Transverse colon (tissue), 4 donors: Measurements from ENCODE around the gene CCDC197. TPM values are rescaled to one million over a fixed set of nuclear protein-coding genes. Genes with fewer than 3 reads are reported as not detected.
A peak's percentile ranks its signal among the peaks of the same experiment; 100 is the strongest.

ENCODE experiments used
- DNase-seq: peaks from one replicate; pipeline ENCODE4 v3.0.0-alpha.2; 2019
- H3K27ac ChIP-seq, 4 donors: fragments of 200-600 bp; sonication (generic); 2 replicates each; pipeline ENCODE4 v1.5.1; 2016 to 2018; ENCODE audit warnings: inconsistent platforms in 4 of 4
- H3K27me3 ChIP-seq: fragments of 200-600 bp; sonication (generic); 2 replicates; pipeline ENCODE4 v1.5.1; 2017; ENCODE audit warnings: inconsistent platforms
- H3K36me3 ChIP-seq, 4 donors: fragments of 200-600 bp; sonication (generic); 2 replicates each; pipeline ENCODE4 v1.5.1; 2017 to 2019; ENCODE audit warnings: inconsistent platforms in 4 of 4
- H3K4me1 ChIP-seq, 4 donors: fragments of 200-600 bp; sonication (generic); 2 replicates each; pipeline ENCODE4 v1.5.1; 2017 to 2020; ENCODE audit warnings: inconsistent platforms in 4 of 4
- H3K4me3 ChIP-seq, 4 donors: fragments of 200-600 bp; sonication (generic); 1 replicate in 1 of 4; 2 replicates in 3 of 4; pipeline versions ENCODE4 v1.5.1 to v1.6.1; 2017 to 2019; ENCODE audit warnings: inconsistent platforms in 4 of 4
- H3K9me3 ChIP-seq, 2 donors: fragments of 200-600 bp; sonication (generic); 2 replicates each; pipeline ENCODE4 v1.5.1; 2017 to 2019; ENCODE audit warnings: inconsistent platforms in 2 of 2
- CTCF ChIP-seq, 5 experiments: fragments of 200-600 bp in 3 of 5; fragments of 450-650 bp in 2 of 5; sonication (generic) in 3 of 5; IDR thresholded peaks; 1 replicate in 2 of 5; 2 replicates in 3 of 5; pipeline ENCODE4 v1.5.1; 2016 to 2017; ENCODE audit warnings: antibody characterized with exemption in 5 of 5, inconsistent platforms in 3 of 5, mild to moderate bottlenecking in 2 of 5, moderate library complexity in 1 of 5
- EP300 ChIP-seq: sonication (generic); formaldehyde crosslinking; IDR thresholded peaks from one replicate; pipeline ENCODE4 v1.6.1; 2017; ENCODE audit warnings: antibody characterized with exemption, low read depth
- POLR2A ChIP-seq: fragments of 450-650 bp; IDR thresholded peaks from one replicate; pipeline ENCODE4 v1.6.1; 2016; ENCODE audit warnings: antibody characterized with exemption, mild to moderate bottlenecking, moderate library complexity
- POLR2AphosphoS5 ChIP-seq, 3 donors: sonication (generic); formaldehyde crosslinking; IDR thresholded peaks; one replicate each; pipeline ENCODE4 v1.6.1; 2016; ENCODE audit warnings: antibody characterized with exemption in 3 of 3
- WGBS, 2 donors: methylation state at CpG; one replicate each; pipeline ENCODE4 v1.1.5; 2018; ENCODE audit warnings: low coverage in 1 of 2; 5-methylcytosine and 5-hydroxymethylcytosine counted together
- in situ Hi-C, 4 donors: fragments of 200-750 bp; cut with MboI; loops; one replicate each; pipeline versions ENCODE4 v1.15.0 to v1.15.1; 2017; ENCODE audit warnings: low sequenced_read_pairs in 3 of 4, low pct_ligation_motif_present in 1 of 4, low pct_unique_long_range_greater_than_20kb in 1 of 4
- intact Hi-C: fragments of 100-400 bp; cut with DNase I; formaldehyde crosslinking; loops from one replicate; pipeline ENCODE4 v1.15.1; 2023; ENCODE audit warnings: low total_unique reads
- total RNA-seq, 4 donors: library from RNA; depleted of rRNA; stranded (reverse); fragments of >200 nt; gene quantifications; one replicate each; pipeline ENCODE4 v1.1.0, GENCODE V29; 2016

The CCDC197 gene
- total RNA-seq, 4 donors from 2014 or later: not detected

GRCh38 chr14:93957333-93957710 is 39.8 kb upstream of the CCDC197 start:
- Histone ChIP-seq H3K27ac (peak overlapping the region; percentile 70 to 87 (median 73)), H3K9me3 (no peaks in the 10 kb centered on the region), H3K4me3 (no peak overlapping the region), H3K4me1 (peaks cover 4 to 55% (median 34%) of the 10 kb centered on the region in 4 donors), H3K27me3 (no peaks in the 10 kb centered on the region), H3K36me3 (no peaks in the 10 kb centered on the region)
- TF ChIP-seq POLR2A (no peak), POLR2AphosphoS5 (IDR thresholded peaks at IDR 0.05) (no peak)
- in situ Hi-C loops (no loop called here), intact Hi-C loops (no loop called here)
- DNase-seq: no peak
- 78% methylated on average over 7 of the region's 7 CpGs; no CpG with 5 or more reads in 1 of the 2 donors for WGBS, 2 donors

- Histone ChIP-seq H3K4me3 (no peak overlapping the region), H3K27me3 (no peaks in the 10 kb centered on the region), H3K4me1 (peaks cover 4 to 55% (median 34%) of the 10 kb centered on the region in 4 donors), H3K9me3 (no peaks in the 10 kb centered on the region), H3K27ac (peak overlapping the region; percentile 70 to 87 (median 73)), H3K36me3 (no peaks in the 10 kb centered on the region)
- WGBS, 2 donors: 87% methylated on average over 15 of the region's 16 CpGs; no CpG with 5 or more reads in 1 of the 2 donors
- TF ChIP-seq POLR2A (no peak), POLR2AphosphoS5 (IDR thresholded peaks at IDR 0.05) (no peak), CTCF (IDR thresholded peaks at IDR 0.05) (no peak), EP300 (no peak)
- no peak for DNase-seq
- in situ Hi-C loops: no loop called here
- intact Hi-C loops: no loop called here
Observed at GRCh38 chr14:93957751-93958566, 39.1 kb upstream of the CCDC197 start.

- H3K4me1 ChIP-seq: peaks cover 4 to 60% (median 38%) of the 10 kb centered on the region in 4 donors
- in situ Hi-C loops: no loop called here
Observed at GRCh38 chr14:93958567-93959238, 38.4 kb upstream of the CCDC197 start.

GRCh38 chr14:93959239-93960107 is 37.6 kb upstream of the CCDC197 start:
- Histone ChIP-seq H3K27me3 (no peaks in the 10 kb centered on the region), H3K4me3 (no peak overlapping the region), H3K4me1 (peaks cover 4 to 56% (median 44%) of the 10 kb centered on the region in 4 donors), H3K36me3 (no peaks in the 10 kb centered on the region), H3K27ac (peak overlapping the region; percentile 70 to 87 (median 73)), H3K9me3 (no peaks in the 10 kb centered on the region)
- intact Hi-C loops: no loop called here
- DNase-seq: peak; percentile 84
- in situ Hi-C loops: no loop called here
- 50 to 59% methylated on average over 6 to 23 of the region's 23 CpGs for WGBS, 2 donors
- no peak for TF ChIP-seq EP300
- TF ChIP-seq CTCF (IDR thresholded peaks at IDR 0.05): no peak
- TF ChIP-seq POLR2AphosphoS5 (IDR thresholded peaks at IDR 0.05): peak in 1 of 3 donors; percentile 14
- TF ChIP-seq POLR2A: no peak

More at GRCh38 chr14:93958567-93959238, 38.4 kb upstream of the CCDC197 start:
- no peak for TF ChIP-seq POLR2A
- TF ChIP-seq POLR2AphosphoS5 (IDR thresholded peaks at IDR 0.05): no peak
- TF ChIP-seq EP300: no peak
- TF ChIP-seq CTCF (IDR thresholded peaks at IDR 0.05): no peak
- H3K27me3 ChIP-seq: no peaks in the 10 kb centered on the region
- WGBS, 2 donors: 70 to 82% methylated on average over 2 to 7 of the region's 7 CpGs
- intact Hi-C loops: no loop called here
- peak overlapping the region; percentile 70 to 87 (median 73) for H3K27ac ChIP-seq
- H3K9me3 ChIP-seq: no peaks in the 10 kb centered on the region
- no peak for DNase-seq
- no peak overlapping the region for H3K4me3 ChIP-seq
- H3K36me3 ChIP-seq: no peaks in the 10 kb centered on the region
